ENCODE measurements around the gene HLA-DMA.

Gene HLA-DMA

GRCh38 chr6:32952817-32953739, at the start of gene HLA-DMA:
TSS of gene HLA-DMA (minus strand) at chr6:32953097. CDS start at chr6:32953036, 61 bp downstream.
- peak; percentile 94 for DNase-seq (ENCODE audit: low spot score)

GRCh38 chr6:33001685-33002084, 48.8 kb upstream of the HLA-DMA start:
- no peak for DNase-seq (ENCODE audit: low spot score)

GRCh38 chr6:33000055-33000454, 47.2 kb upstream of the HLA-DMA start:
- DNase-seq (ENCODE audit: low spot score), result peak; percentile 36

GRCh38 chr6:32995448-32995847, 42.6 kb upstream of the HLA-DMA start:
- DNase-seq (ENCODE audit: low spot score), result no peak

- no peak for DNase-seq (ENCODE audit: low spot score)
Measured at GRCh38 chr6:32993363-32993973, 40.6 kb upstream of the HLA-DMA start.

GRCh38 chr6:32991972-32992371, 39.1 kb upstream of the HLA-DMA start:
- DNase-seq (ENCODE audit: low spot score), result no peak

GRCh38 chr6:32989368-32989767, 36.5 kb upstream of the HLA-DMA start:
- no peak for DNase-seq (ENCODE audit: low spot score)

- peak; percentile 91 for DNase-seq (ENCODE audit: low spot score)
Measured at GRCh38 chr6:32984622-32985389, 31.9 kb upstream of the HLA-DMA start.

- no peak for DNase-seq (ENCODE audit: low spot score)
Measured at GRCh38 chr6:32983964-32984621, 31.2 kb upstream of the HLA-DMA start.

GRCh38 chr6:32983493-32983848, 30.6 kb upstream of the HLA-DMA start:
- no peak for DNase-seq (ENCODE audit: low spot score)

- DNase-seq (ENCODE audit: low spot score), result no peak
Measured at GRCh38 chr6:32982702-32983492, 30.0 kb upstream of the HLA-DMA start.

GRCh38 chr6:32982084-32982701, 29.3 kb upstream of the HLA-DMA start:
- DNase-seq (ENCODE audit: low spot score), result no peak

- no peak for DNase-seq (ENCODE audit: low spot score)
Measured at GRCh38 chr6:32980488-32981038, 27.7 kb upstream of the HLA-DMA start.

GRCh38 chr6:32979720-32980487, 27.0 kb upstream of the HLA-DMA start:
- no peak for DNase-seq (ENCODE audit: low spot score)

- DNase-seq (ENCODE audit: low spot score), result no peak
Measured at GRCh38 chr6:32977953-32978324, 25.0 kb upstream of the HLA-DMA start.

- DNase-seq (ENCODE audit: low spot score), result no peak
Measured at GRCh38 chr6:32977272-32977952, 24.5 kb upstream of the HLA-DMA start.

GRCh38 chr6:32976334-32977069, 23.6 kb upstream of the HLA-DMA start:
- no peak for DNase-seq (ENCODE audit: low spot score)

- no peak for DNase-seq (ENCODE audit: low spot score)
Measured at GRCh38 chr6:32975886-32976285, 23.0 kb upstream of the HLA-DMA start.
